ENCODE measurements around the gene CERT1.

GRCh38 chr5:75522025-75522424 is 10.6 kb upstream of the CERT1 start:
- TF ChIP-seq POLR2A (IDR thresholded peaks at IDR 0.05) (no peak), CTCF (IDR thresholded peaks at IDR 0.05) (no peak), EP300 (IDR thresholded peaks at IDR 0.05) (no peak), POLR2AphosphoS5 (IDR thresholded peaks at IDR 0.05) (no peak)
